Glomerular visceral epithelial cell (primary cell): ENCODE data around the gene CACNB4.

ENCODE experiments used
- DNase-seq: peaks from one replicate; pipeline ENCODE4 v3.0.0-alpha.2; 2016; ENCODE audit errors: extremely low spot score

CACNB4 gene

GRCh38 chr2:151786077-151786476, 312.8 kb downstream of the CACNB4 start:
- DNase-seq, result no peak

- DNase-seq, result no peak
Measured at GRCh38 chr2:151783133-151783520, 315.7 kb downstream of the CACNB4 start.
